AG04450 (cell line): ENCODE data around the gene DYRK1A. TPM values are rescaled to one million over a fixed set of nuclear protein-coding genes. Genes with fewer than 3 reads are reported as not detected.

Experiments used
- CTCF ChIA-PET: fragments of 300-600, 350-600 bp; formaldehyde crosslinking; extraction: SDS; loops from one replicate; lab custom pipeline; 2022; ENCODE audit warnings: antibody characterized with exemption, inconsistent platforms; lab: Charles Lee
- POLR2A ChIA-PET: fragments of 350-600 bp; formaldehyde crosslinking; extraction: SDS; loops from one replicate; lab custom pipeline; 2021; ENCODE audit warnings: antibody characterized with exemption, inconsistent platforms; lab: Yijun Ruan, JAX
- DNase-seq: peaks from one replicate; pipeline ENCODE4 v3.0.0-alpha.2; 2011; ENCODE audit warnings: low read depth, low spot score
- H3K27ac ChIP-seq: one replicate; pipeline ENCODE4 v1.5.1; 2012; ENCODE audit warnings: low read depth, low read length, control low read depth
- H3K27me3 ChIP-seq: one replicate; pipeline ENCODE4 v1.6.0; 2012; ENCODE audit warnings: low read length; ENCODE audit not compliant: control insufficient read depth, insufficient read depth
- H3K4me3 ChIP-seq: 2 replicates; pipeline ENCODE4 v1.5.1; 2011; ENCODE audit warnings: mild to moderate bottlenecking, low read depth, low read length, control low read depth
- H3K9me3 ChIP-seq: 2 replicates; pipeline ENCODE4 v1.5.1; 2012; ENCODE audit warnings: low read length; ENCODE audit not compliant: control insufficient read depth, insufficient read depth
- CTCF ChIP-seq: IDR thresholded peaks from 2 replicates; pipeline ENCODE4 v1.5.1; 2011; ENCODE audit warnings: low read depth, low read length, control low read depth, inconsistent platforms
- polyA plus RNA-seq: library from polyadenylated mRNA; depleted of rRNA; stranded (reverse); fragments of >200 nt; gene quantifications from 2 replicates; pipeline ENCODE4 v1.2.3, GENCODE V29; 2011

The DYRK1A gene
- polyA plus RNA-seq, 1 experiment = 33.1 TPM

DNA sequence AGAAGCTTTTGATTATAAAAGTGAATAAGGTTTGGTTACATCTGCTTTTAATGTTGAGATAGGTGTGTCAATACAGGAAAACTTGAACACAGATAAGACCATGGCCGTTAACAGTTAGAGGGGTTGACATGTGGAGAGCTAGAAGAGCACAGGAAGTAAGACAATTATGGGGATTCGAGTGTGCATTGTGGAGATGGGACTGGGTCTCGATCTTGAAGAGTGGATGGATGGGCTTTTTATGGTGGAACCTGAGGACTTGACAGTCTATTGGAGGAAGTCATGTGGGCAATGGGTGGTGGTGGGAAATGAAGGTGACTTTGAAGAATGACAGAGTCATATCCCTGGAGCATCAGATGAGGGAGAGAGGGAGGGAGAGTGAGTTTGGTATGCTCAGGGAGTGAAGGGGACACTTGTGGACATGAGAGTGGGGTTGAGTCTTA is 12.1 kb downstream of the DYRK1A start:
- CTCF ChIA-PET = no interaction called here
- DNase-seq = no peak
- POLR2A ChIA-PET = no interaction called here

GRCh38 chr21:37380349-37381323 is 14.1 kb downstream of the DYRK1A start:
- Histone ChIP-seq H3K27me3 (no peaks in the 10 kb centered on the region), H3K9me3 (no peaks in the 10 kb centered on the region), H3K27ac (no peak overlapping the region), H3K4me3 (no peak overlapping the region)
- POLR2A ChIA-PET = no interaction called here
- no peak for DNase-seq
- CTCF ChIA-PET = no interaction called here
- TF ChIP-seq CTCF = no peak

More for the DNA sequence above, 12.1 kb downstream of the DYRK1A start:
- TF ChIP-seq CTCF = no peak
- Histone ChIP-seq H3K4me3 (no peak overlapping the region), H3K27me3 (no peaks in the 10 kb centered on the region), H3K27ac (no peak overlapping the region), H3K9me3 (no peaks in the 10 kb centered on the region)

DNA sequence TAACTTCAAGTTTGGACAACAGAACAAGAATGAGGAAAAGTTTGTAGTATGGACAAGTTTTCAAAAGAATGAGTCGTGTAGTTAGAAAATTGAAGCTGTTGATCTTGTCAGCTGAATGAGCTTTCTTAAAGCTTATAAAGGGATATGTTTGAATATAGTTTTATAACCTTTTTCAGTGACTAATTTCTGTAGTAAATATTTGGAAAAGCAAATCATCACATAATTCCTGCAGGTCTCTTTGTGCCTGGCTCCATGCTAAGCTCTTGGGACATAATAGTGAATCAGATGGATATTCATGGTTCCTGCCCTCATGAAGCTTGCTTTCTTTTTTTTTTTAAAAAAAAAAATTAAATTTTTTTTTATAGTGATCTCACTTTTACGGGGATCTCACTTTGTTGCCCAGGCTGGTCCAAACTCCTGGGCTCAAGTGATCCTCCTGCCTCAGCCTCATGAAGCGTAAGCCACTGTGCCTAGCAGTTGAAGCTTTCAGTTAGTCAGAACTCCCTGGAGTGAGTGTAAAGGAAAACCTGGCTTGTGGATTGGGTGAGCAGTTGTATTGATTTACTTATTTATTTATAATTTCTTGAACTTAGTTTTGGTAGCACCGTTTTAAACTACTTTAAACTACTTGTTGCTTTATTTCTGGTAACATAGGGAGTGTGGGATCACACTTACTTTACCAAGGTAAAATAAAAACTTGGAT is 15.5 kb downstream of the DYRK1A start:
- H3K27me3 ChIP-seq = no peaks in the 10 kb centered on the region
- no peak for DNase-seq
- H3K27ac ChIP-seq = no peak overlapping the region
- H3K9me3 ChIP-seq = no peaks in the 10 kb centered on the region
- CTCF ChIA-PET = interaction anchor here (1.3 kb wide), 1 partner anchor 9 kb away, joined by 9 read pairs; no protein-coding TSS in a partner anchor
- POLR2A ChIA-PET = interaction anchor here (0.8 kb wide), 2 partner anchors 16 to 182 kb away, joined by 4 read pairs; no protein-coding TSS in a partner anchor
- TF ChIP-seq CTCF = no peak
- H3K4me3 ChIP-seq = no peak overlapping the region

DNA sequence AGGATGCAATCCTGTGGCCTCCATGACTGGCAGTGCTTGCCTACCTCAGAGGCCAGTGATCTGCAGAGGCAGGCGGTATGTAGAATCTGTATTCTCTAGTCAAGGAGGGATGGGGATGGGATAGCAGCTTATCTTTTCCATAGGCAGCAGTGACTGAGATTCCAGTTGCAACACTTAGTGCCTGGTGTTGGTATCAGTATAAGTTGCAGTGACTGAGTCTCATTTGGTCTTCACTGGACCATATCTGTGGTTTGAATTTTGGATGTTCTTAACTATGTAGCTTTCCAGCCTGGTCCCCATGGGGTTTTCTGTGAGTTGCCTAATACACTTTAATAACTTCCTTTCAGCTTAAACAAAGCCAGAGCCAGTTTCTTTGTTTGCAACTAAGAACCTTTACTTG is 16.5 kb downstream of the DYRK1A start:
- H3K27me3 ChIP-seq = no peaks in the 10 kb centered on the region
- no peak for DNase-seq
- no peaks in the 10 kb centered on the region for H3K9me3 ChIP-seq
- ChIA-PET POLR2A (interaction anchor here (0.9 kb wide), 1 partner anchor 15 kb away, joined by 11 read pairs; no protein-coding TSS in a partner anchor), CTCF (no interaction called here)
- H3K4me3 ChIP-seq = no peak overlapping the region
- TF ChIP-seq CTCF = no peak
- no peak overlapping the region for H3K27ac ChIP-seq
